GM12878 (cell line): ENCODE measurements around the gene C17orf113. TPM values are rescaled to one million over a fixed set of nuclear protein-coding genes. Genes with fewer than 3 reads are reported as not detected.
A peak's percentile ranks its signal among the peaks of the same experiment; 100 is the strongest.

Source experiments
- ATAC-seq: fragments of 200-7000 bp; cut with Tn5 transposase; 3 replicates; pipeline ENCODE4 v1.9.1; 2020; ENCODE audit warnings: mild to moderate bottlenecking, moderate library complexity
- BruUV-seq: library from RNA; stranded (reverse); fragments of 400-500 nt; replicated peaks from 2 replicates; lab custom pipeline; 2021; lab: Mats Ljungman, UMichigan
- CTCF ChIA-PET: fragments of 300-600 bp; sonication (Branson Sonifier 250); formaldehyde crosslinking; extraction: SDS; loops from one replicate; lab custom pipeline; 2021; ENCODE audit warnings: inconsistent platforms; lab: Yijun Ruan, JAX
- POLR2A ChIA-PET: fragments of 350-600 bp; formaldehyde crosslinking; extraction: SDS; loops from one replicate; lab custom pipeline; 2021; ENCODE audit warnings: inconsistent platforms; lab: Charles Lee
- RAD21 ChIA-PET: fragments of 300-600 bp; sonication (Branson Sonifier 250); formaldehyde crosslinking; loops from one replicate; lab custom pipeline; 2023; ENCODE audit warnings: antibody characterized with exemption; ENCODE audit not compliant: unreplicated experiment; lab: Charles Lee
- SMC1A ChIA-PET: fragments of 300-600 bp; sonication (Branson Sonifier 250); formaldehyde crosslinking; loops from one replicate; lab custom pipeline; 2023; ENCODE audit not compliant: unreplicated experiment, uncharacterized antibody; lab: Charles Lee
- DNase-seq: peaks from one replicate; pipeline ENCODE4 v3.0.0-alpha.2; 2011; ENCODE audit warnings: low read depth, low spot score
- FAIRE-seq: peaks from 3 replicates; lab custom pipeline; 2011; peaks lifted over from hg19 to GRCh38; lab: Jason Lieb, UNC
- H2AFZ ChIP-seq: 2 replicates; pipeline ENCODE4 v1.6.0; 2011; ENCODE audit warnings: low read depth, low read length, control low read depth; ENCODE audit not compliant: control insufficient read depth
- H3K27ac ChIP-seq: 2 replicates; pipeline ENCODE4 v1.5.1; 2011; ENCODE audit warnings: control low read depth; ENCODE audit not compliant: control insufficient read depth, insufficient read depth
- H3K27me3 ChIP-seq, 2 experiments: replicated peaks in 1 of 2; 2 replicates each; pipeline versions ENCODE4 v1.6.0 to v1.6.1; 2011; ENCODE audit warnings: low read length in 1 of 2; ENCODE audit not compliant: control insufficient read depth in 2 of 2, insufficient read depth in 2 of 2
- H3K36me3 ChIP-seq, 2 experiments: 2 replicates each; pipeline ENCODE4 v1.5.1; 2011; ENCODE audit warnings: low read length in 1 of 2; ENCODE audit not compliant: control insufficient read depth in 2 of 2, insufficient read depth in 2 of 2
- H3K4me1 ChIP-seq: 2 replicates; pipeline ENCODE4 v1.6.1; 2011; ENCODE audit warnings: mild to moderate bottlenecking, low read length, moderate library complexity, mixed read lengths; ENCODE audit not compliant: control insufficient read depth, insufficient read depth
- H3K4me2 ChIP-seq: 2 replicates; pipeline ENCODE4 v1.6.0; 2011; ENCODE audit warnings: control low read depth; ENCODE audit not compliant: control insufficient read depth, insufficient read depth
- H3K4me3 ChIP-seq: fragments of 200-600 bp; sonication (generic); 2 replicates; pipeline ENCODE4 v1.5.1; 2016
- H3K79me2 ChIP-seq: 2 replicates; pipeline ENCODE4 v1.6.0; 2011; ENCODE audit warnings: low read length; ENCODE audit not compliant: control insufficient read depth, insufficient read depth
- H3K9ac ChIP-seq: 2 replicates; pipeline ENCODE4 v1.8.0; 2011; ENCODE audit warnings: low read length, control low read depth, mixed read lengths; ENCODE audit not compliant: control insufficient read depth, insufficient read depth
- H3K9me3 ChIP-seq: replicated peaks from 3 replicates; pipeline ENCODE4 v1.5.1; 2011; ENCODE audit warnings: mild to moderate bottlenecking, low read length; ENCODE audit not compliant: control insufficient read depth, insufficient read depth
- H4K20me1 ChIP-seq: 2 replicates; pipeline ENCODE4 v1.6.0; 2011; ENCODE audit not compliant: control insufficient read depth, insufficient read depth
- JUNB ChIP-seq: IDR thresholded peaks from 2 replicates; pipeline ENCODE4 v1.6.1; 2016; ENCODE audit warnings: antibody characterized with exemption, mild to moderate bottlenecking
- RUNX3 ChIP-seq: IDR thresholded peaks from 2 replicates; pipeline ENCODE4 v1.6.1; 2012; ENCODE audit warnings: low read length, inconsistent platforms
- ZNF384 ChIP-seq: IDR thresholded peaks from 2 replicates; pipeline ENCODE4 v1.6.1; 2012; ENCODE audit warnings: low read depth, mild to moderate bottlenecking, low read length, improper control_type of control experiment, borderline replicate concordance
- WGBS: methylation state at CpG from one replicate; pipeline ENCODE4 v1.1.6; 2016; ENCODE audit warnings: low lambda C conversion rate; ENCODE audit not compliant: insufficient replicate concordance, insufficient coverage; ENCODE audit errors: missing lambda C conversion rate; 5-methylcytosine and 5-hydroxymethylcytosine counted together
- in situ Hi-C: fragments of 300-500 bp; cut with MboI; formaldehyde crosslinking; loops from 9 replicates; pipeline ENCODE4 v1.14.3; 2018; ENCODE audit warnings: mixed read lengths
- intact Hi-C: fragments of 100-400 bp; cut with micrococcal nuclease; formaldehyde crosslinking; loops from one replicate; pipeline ENCODE4 v1.14.2; 2022; ENCODE audit not compliant: unreplicated experiment
- polyA plus RNA-seq, 11 experiments: library from polyadenylated mRNA; depleted of rRNA in 4 of 11; unstranded in 6 of 11; stranded (reverse) in 5 of 11; fragments of >200 nt; fragmentation: Nextera tagmentation in 4 of 11; fragmentation: Illumina TruSeq in 1 of 11; extraction: Ambion mirVana in 4 of 11; extraction: Trizol in 1 of 11; gene quantifications; 1 replicate in 1 of 11; 2 replicates in 10 of 11; pipeline versions ENCODE4 v1.2.1 to v1.2.3, GENCODE V29; 2011 to 2016; ENCODE audit warnings: inconsistent platforms in 2 of 11, missing spikeins in 2 of 11, low read depth in 1 of 11
- total RNA-seq, 4 experiments: library from RNA; depleted of rRNA in 3 of 4; stranded (reverse); fragments of >200 nt in 3 of 4; fragmentation: Illumina TruSeq in 1 of 4; extraction: Trizol in 1 of 4; gene quantifications; 2 replicates each; pipeline versions ENCODE4 v1.2.1 to v1.2.3, GENCODE V29; 2013 to 2021
- TF ChIP-seq, protein P1 (sequence below): fragments of 450-650 bp; formaldehyde crosslinking; IDR thresholded peaks from 2 replicates; pipeline ENCODE4 v1.4.0; 2022; ENCODE audit warnings: mild to moderate bottlenecking, moderate library complexity
- TF ChIP-seq, protein P2 (sequence below): IDR thresholded peaks from 2 replicates; pipeline ENCODE4 v1.6.1; 2012; ENCODE audit warnings: low read depth, low read length, improper control_type of control experiment

Gene C17orf113
- total and polyA plus RNA-seq, 10 of the 15 experiments (the other 5 are each of a cell fraction or from before 2014, with no cell fraction given): 0.03 to 0.17 (median 0.08) TPM; not detected in 3

DNA sequence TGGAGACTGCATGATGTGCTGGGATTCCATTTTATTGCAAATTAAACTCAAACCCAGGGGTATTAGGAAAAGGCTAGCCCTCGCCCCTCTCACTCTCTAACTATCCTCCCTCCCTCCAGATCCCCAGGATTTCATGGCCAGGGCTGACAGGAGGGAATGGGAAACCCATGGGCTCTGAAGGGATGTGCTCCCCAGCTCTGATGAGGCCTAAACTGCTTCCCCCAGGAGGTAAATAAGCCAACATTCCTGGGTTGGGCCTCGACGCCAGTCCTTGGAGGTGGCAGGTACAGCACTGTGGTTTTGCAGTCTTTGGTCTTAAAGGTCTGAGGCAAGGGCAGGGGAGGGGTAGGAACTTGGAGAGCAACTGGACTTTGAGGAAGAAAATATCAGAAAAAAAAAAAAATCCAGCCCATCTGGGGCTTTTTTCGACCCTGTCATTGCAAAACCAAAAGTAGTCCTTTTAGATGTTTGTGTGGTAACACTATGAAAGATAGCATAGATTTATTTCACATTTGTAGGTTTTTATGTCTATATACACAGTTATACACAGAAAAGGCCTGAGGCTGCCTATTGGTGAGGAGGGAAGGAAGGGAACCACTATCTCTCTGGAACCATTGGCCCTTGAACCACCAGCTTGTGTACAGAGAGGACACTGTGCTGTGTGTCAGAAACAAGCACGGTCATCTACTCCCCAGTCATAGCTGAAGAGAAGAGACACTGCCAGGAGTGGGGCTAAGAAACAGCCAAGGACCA, 12.0 kb downstream of the C17orf113 start:
- ChIA-PET CTCF (interaction anchor here (0.6 to 2.4 kb wide), 4 partner anchors 13 to 82 kb away, joined by 3 to 9 read pairs (median 4); partner anchors contain the start of genes DNAJC7 and NKIRAS2), POLR2A (no interaction called here), RAD21 (no interaction called here), SMC1A (interaction anchor here (0.7 to 2.5 kb wide), 2 partner anchors 13 to 23 kb away, joined by 4 to 7 read pairs; no protein-coding TSS in a partner anchor)
- no peak overlapping the region for H3K9ac ChIP-seq
- 0 out of 2 replicates have a peak overlapping the region, but pooled peaks have one; percentile 23 for H3K4me2 ChIP-seq
- H3K9me3 ChIP-seq: no peaks in the 10 kb centered on the region
- TF ChIP-seq, protein P1, sequence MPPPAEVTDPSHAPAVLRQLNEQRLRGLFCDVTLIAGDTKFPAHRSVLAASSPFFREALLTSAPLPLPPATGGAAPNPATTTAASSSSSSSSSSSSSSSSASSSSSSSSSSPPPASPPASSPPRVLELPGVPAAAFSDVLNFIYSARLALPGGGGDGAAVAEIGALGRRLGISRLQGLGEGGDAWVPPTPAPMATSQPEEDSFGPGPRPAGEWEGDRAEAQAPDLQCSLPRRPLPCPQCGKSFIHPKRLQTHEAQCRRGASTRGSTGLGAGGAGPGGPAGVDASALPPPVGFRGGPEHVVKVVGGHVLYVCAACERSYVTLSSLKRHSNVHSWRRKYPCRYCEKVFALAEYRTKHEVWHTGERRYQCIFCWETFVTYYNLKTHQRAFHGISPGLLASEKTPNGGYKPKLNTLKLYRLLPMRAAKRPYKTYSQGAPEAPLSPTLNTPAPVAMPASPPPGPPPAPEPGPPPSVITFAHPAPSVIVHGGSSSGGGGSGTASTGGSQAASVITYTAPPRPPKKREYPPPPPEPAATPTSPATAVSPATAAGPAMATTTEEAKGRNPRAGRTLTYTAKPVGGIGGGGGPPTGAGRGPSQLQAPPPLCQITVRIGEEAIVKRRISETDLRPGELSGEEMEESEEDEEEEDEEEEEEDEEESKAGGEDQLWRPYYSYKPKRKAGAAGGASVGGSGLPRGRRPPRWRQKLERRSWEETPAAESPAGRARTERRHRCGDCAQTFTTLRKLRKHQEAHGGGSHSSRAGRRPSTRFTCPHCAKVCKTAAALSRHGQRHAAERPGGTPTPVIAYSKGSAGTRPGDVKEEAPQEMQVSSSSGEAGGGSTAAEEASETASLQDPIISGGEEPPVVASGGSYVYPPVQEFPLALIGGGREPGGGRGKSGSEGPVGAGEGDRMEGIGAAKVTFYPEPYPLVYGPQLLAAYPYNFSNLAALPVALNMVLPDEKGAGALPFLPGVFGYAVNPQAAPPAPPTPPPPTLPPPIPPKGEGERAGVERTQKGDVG (CRISPR knock-in tag): no peak
- TF ChIP-seq, protein P2, sequence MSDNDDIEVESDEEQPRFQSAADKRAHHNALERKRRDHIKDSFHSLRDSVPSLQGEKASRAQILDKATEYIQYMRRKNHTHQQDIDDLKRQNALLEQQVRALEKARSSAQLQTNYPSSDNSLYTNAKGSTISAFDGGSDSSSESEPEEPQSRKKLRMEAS: no peak
- peak; percentile 60 for TF ChIP-seq ZNF384
- TF ChIP-seq RUNX3: peak; percentile 56
- peak; percentile 78 for TF ChIP-seq JUNB
- H3K4me1 ChIP-seq: peaks cover 8% of the 10 kb centered on the region; the same call in 1 of the 2 replicates
- no TSS peak for BruUV-seq
- in situ Hi-C loops: no loop called here
- no peak for DNase-seq
- peak overlapping the region; percentile 52 for H2AFZ ChIP-seq
- peak; percentile 80 for ATAC-seq
- H3K36me3 ChIP-seq: no peaks in the 10 kb centered on the region
- 14% methylated on average over 5 of the region's 5 CpGs for WGBS
- no peak for FAIRE-seq
- no peaks in the 10 kb centered on the region for H3K27me3 ChIP-seq
- intact Hi-C loops: no loop called here
- no peak overlapping the region for H3K4me3 ChIP-seq
- no peaks in the 10 kb centered on the region for H4K20me1 ChIP-seq
- H3K79me2 ChIP-seq: no peaks in the 10 kb centered on the region
- H3K27ac ChIP-seq: no peak overlapping the region
